ENCODE results near the gene HOXA9.

DNA sequence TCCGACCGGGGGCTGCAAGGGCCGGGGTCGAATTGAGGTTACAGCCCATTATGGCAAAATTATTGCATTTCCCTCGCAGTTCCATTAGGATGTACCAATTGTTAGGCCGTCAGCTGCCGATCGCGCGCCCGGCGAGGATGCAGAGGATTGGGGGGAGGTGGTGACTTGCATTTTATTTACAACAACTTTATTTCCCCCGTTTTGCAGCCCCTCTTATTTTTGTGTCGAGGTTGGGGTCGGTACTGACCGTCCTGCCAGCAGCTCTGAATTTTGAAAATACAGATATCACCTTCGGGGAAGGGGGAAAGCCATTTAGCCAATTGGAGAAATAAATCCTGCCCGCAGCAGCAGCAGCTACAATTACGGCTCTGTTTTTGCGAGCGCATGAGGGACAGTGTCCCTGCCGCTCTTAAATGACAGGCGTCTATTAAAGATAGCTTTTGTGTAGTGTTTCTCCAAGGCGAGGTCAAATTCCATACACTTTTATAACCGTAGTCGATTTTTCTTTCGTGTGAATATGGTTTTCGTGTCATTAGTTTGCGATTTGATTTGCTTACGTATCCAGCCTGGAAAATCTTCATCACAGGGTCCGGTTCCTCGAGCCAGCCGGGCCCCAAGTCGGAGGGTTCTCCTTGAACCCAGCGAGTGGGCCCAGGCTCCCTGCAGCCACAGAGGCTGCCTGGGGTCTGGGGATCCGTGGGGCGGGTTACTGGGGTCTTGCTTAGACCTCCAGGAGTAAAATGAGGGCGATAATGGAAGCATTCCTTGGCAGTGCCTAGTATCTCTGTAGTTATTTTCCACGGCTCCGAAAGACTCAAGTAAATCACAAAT is 21.2 kb downstream of the HOXA9 start:
- TF ChIP-seq, protein P1, sequence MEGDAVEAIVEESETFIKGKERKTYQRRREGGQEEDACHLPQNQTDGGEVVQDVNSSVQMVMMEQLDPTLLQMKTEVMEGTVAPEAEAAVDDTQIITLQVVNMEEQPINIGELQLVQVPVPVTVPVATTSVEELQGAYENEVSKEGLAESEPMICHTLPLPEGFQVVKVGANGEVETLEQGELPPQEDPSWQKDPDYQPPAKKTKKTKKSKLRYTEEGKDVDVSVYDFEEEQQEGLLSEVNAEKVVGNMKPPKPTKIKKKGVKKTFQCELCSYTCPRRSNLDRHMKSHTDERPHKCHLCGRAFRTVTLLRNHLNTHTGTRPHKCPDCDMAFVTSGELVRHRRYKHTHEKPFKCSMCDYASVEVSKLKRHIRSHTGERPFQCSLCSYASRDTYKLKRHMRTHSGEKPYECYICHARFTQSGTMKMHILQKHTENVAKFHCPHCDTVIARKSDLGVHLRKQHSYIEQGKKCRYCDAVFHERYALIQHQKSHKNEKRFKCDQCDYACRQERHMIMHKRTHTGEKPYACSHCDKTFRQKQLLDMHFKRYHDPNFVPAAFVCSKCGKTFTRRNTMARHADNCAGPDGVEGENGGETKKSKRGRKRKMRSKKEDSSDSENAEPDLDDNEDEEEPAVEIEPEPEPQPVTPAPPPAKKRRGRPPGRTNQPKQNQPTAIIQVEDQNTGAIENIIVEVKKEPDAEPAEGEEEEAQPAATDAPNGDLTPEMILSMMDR (IDR thresholded peaks at IDR 0.05): no peak
- TF ChIP-seq POLR2AphosphoS5 (IDR thresholded peaks at IDR 0.05) (no peak), EP300 (IDR thresholded peaks at IDR 0.05) (no peak), POLR2A (IDR thresholded peaks at IDR 0.05) (no peak)

Measured in sigmoid colon (tissue), 4 donors.